SK-N-SH treated with all-trans-retinoic acid at 6 μM for 48 hours (cell line): ENCODE measurements around the gene CBFA2T3.

Source experiments
- ATAC-seq: fragments of 200-7000 bp; cut with Tn5 transposase; 3 replicates; pipeline ENCODE4 v1.9.1; 2020; ENCODE audit warnings: mild to moderate bottlenecking, moderate library complexity
- ARNTL ChIP-seq: fragments of 450-650 bp; formaldehyde crosslinking; IDR thresholded peaks from 2 replicates; pipeline ENCODE4 v1.5.0; 2020; ENCODE audit warnings: low read depth, mild to moderate bottlenecking, moderate library complexity, borderline replicate concordance
- BACH2 ChIP-seq: fragments of 250-450 bp; sonication (Bioruptor Pico); IDR thresholded peaks from 2 replicates; pipeline ENCODE4 v1.9.0; 2021; ENCODE audit warnings: mild to moderate bottlenecking, borderline replicate concordance
- CSDC2 ChIP-seq: fragments of 250-450 bp; sonication (Bioruptor Pico); IDR thresholded peaks from 2 replicates; pipeline ENCODE4 v1.5.0; 2020; ENCODE audit warnings: mild to moderate bottlenecking, moderate library complexity
- CSRNP3 ChIP-seq: fragments of 250-450 bp; sonication (Bioruptor Pico); IDR thresholded peaks from 2 replicates; pipeline ENCODE4 v1.5.1; 2021; ENCODE audit warnings: mild to moderate bottlenecking, moderate library complexity
- ESRRG ChIP-seq: fragments of 250-450 bp; sonication (Bioruptor Pico); IDR thresholded peaks from 2 replicates; pipeline ENCODE4 v1.6.1; 2021; ENCODE audit warnings: mild to moderate bottlenecking
- GLIS3 ChIP-seq: fragments of 250-450 bp; sonication (Bioruptor Pico); IDR thresholded peaks from 2 replicates; pipeline ENCODE4 v1.5.0; 2020; ENCODE audit warnings: mild to moderate bottlenecking, moderate library complexity
- OSR1 ChIP-seq: fragments of 250-450 bp; sonication (Bioruptor Pico); IDR thresholded peaks from 2 replicates; pipeline ENCODE4 v1.8.0; 2022; ENCODE audit warnings: moderate library complexity, mild to moderate bottlenecking, inconsistent platforms
- PATZ1 ChIP-seq: fragments of 250-450 bp; sonication (Bioruptor Pico); IDR thresholded peaks from 2 replicates; pipeline ENCODE4 v1.8.0; 2020; ENCODE audit warnings: mild to moderate bottlenecking, moderate library complexity, borderline replicate concordance
- POU6F1 ChIP-seq: fragments of 250-450 bp; sonication (Bioruptor Pico); IDR thresholded peaks from 2 replicates; pipeline ENCODE4 v1.8.0; 2021; ENCODE audit warnings: low read depth, mild to moderate bottlenecking, moderate library complexity, borderline replicate concordance
- RARB ChIP-seq: fragments of 250-450 bp; sonication (Bioruptor Pico); IDR thresholded peaks from 2 replicates; pipeline ENCODE4 v1.8.0; 2021; ENCODE audit warnings: mild to moderate bottlenecking, moderate library complexity
- SNAI2 ChIP-seq: fragments of 250-450 bp; sonication (Bioruptor Pico); IDR thresholded peaks from 2 replicates; pipeline ENCODE4 v1.5.0; 2020; ENCODE audit warnings: mild to moderate bottlenecking, moderate library complexity
- TOX ChIP-seq: fragments of 250-450 bp; sonication (Bioruptor Pico); IDR thresholded peaks from 2 replicates; pipeline ENCODE4 v1.8.0; 2021; ENCODE audit warnings: mild to moderate bottlenecking, moderate library complexity, borderline replicate concordance
- TSHZ2 ChIP-seq: fragments of 250-450 bp; sonication (Bioruptor Pico); IDR thresholded peaks from 2 replicates; pipeline ENCODE4 v1.5.0; 2020; ENCODE audit warnings: mild to moderate bottlenecking, moderate library complexity
- ZC3H10 ChIP-seq: fragments of 250-450 bp; sonication (Bioruptor Pico); IDR thresholded peaks from 2 replicates; pipeline ENCODE4 v1.5.1; 2021; ENCODE audit warnings: mild to moderate bottlenecking, moderate library complexity
- ZFP3 ChIP-seq: fragments of 250-450 bp; sonication (Bioruptor Pico); IDR thresholded peaks from 2 replicates; pipeline ENCODE4 v1.5.0; 2020; ENCODE audit warnings: mild to moderate bottlenecking, moderate library complexity
- ZFP30 ChIP-seq: fragments of 450-650 bp; formaldehyde crosslinking; IDR thresholded peaks from 2 replicates; pipeline ENCODE4 v1.5.0; 2022; ENCODE audit warnings: mild to moderate bottlenecking, moderate library complexity
- ZNF70 ChIP-seq: fragments of 450-650 bp; formaldehyde crosslinking; IDR thresholded peaks from 2 replicates; pipeline ENCODE4 v1.5.0; 2020; ENCODE audit warnings: mild to moderate bottlenecking, moderate library complexity

The CBFA2T3 gene

GRCh38 chr16:89025636-89026035, 48.6 kb upstream of the CBFA2T3 start:
- TF ChIP-seq ARNTL (CRISPR knock-in tag) = no peak
- TF ChIP-seq CSDC2 (CRISPR knock-in tag) = no peak
- TF ChIP-seq OSR1 (CRISPR knock-in tag) = no peak
- no peak for TF ChIP-seq TOX (CRISPR knock-in tag)
- TF ChIP-seq ZC3H10 (CRISPR knock-in tag) = no peak
- TF ChIP-seq ZFP3 (CRISPR knock-in tag) = no peak
- no peak for TF ChIP-seq POU6F1 (CRISPR knock-in tag)
- TF ChIP-seq ESRRG (CRISPR knock-in tag) = no peak
- TF ChIP-seq BACH2 = no peak
- TF ChIP-seq CSRNP3 (CRISPR knock-in tag) = no peak
- TF ChIP-seq ZNF70 (CRISPR knock-in tag) = no peak
- TF ChIP-seq RARB (CRISPR knock-in tag) = no peak
- no peak for TF ChIP-seq SNAI2 (CRISPR knock-in tag)
- TF ChIP-seq PATZ1 (CRISPR knock-in tag) = no peak
- TF ChIP-seq, all 23 proteins: peak for 0
- no peak for ATAC-seq

GRCh38 chr16:89024546-89025060, 47.6 kb upstream of the CBFA2T3 start:
- no peak for TF ChIP-seq ZFP3 (CRISPR knock-in tag)
- no peak for ATAC-seq

GRCh38 chr16:89023621-89024511, 46.9 kb upstream of the CBFA2T3 start:
- no peak for ATAC-seq
- TF ChIP-seq GLIS3 = no peak
- no peak for TF ChIP-seq POU6F1 (CRISPR knock-in tag)
- TF ChIP-seq TSHZ2 = no peak
- TF ChIP-seq ZFP3 (CRISPR knock-in tag) = no peak
- TF ChIP-seq PATZ1 (CRISPR knock-in tag) = no peak
- no peak for TF ChIP-seq TOX (CRISPR knock-in tag)
- TF ChIP-seq OSR1 (CRISPR knock-in tag) = no peak
- no peak for TF ChIP-seq ZFP30 (CRISPR knock-in tag)
